C4-2B (cell line): ENCODE measurements around the gene CLEC19A.

Experiments
- CTCF ChIP-seq: fragments of 450-650 bp; conservative IDR thresholded peaks from 2 replicates; pipeline ENCODE4 v1.5.1; 2017; ENCODE audit warnings: mild to moderate bottlenecking
- ZFX ChIP-seq: fragments of 450-650 bp; IDR thresholded peaks from 2 replicates; pipeline ENCODE4 v1.6.1; 2017

- TF ChIP-seq CTCF (no peak), ZFX (no peak)
These were observed 42.8 kb downstream of the CLEC19A start for GRCh38 chr16:19328364-19328763.
